ENCODE results near the gene TSSK3. TPM values are rescaled to one million over a fixed set of nuclear protein-coding genes. Genes with fewer than 3 reads are reported as not detected.

TSSK3 gene
- total and polyA plus RNA-seq, 9 of the 15 experiments (the other 6 are each of a cell fraction or from before 2014, with no cell fraction given): 0.27 to 2.8 (median 1.9) TPM

DNA sequence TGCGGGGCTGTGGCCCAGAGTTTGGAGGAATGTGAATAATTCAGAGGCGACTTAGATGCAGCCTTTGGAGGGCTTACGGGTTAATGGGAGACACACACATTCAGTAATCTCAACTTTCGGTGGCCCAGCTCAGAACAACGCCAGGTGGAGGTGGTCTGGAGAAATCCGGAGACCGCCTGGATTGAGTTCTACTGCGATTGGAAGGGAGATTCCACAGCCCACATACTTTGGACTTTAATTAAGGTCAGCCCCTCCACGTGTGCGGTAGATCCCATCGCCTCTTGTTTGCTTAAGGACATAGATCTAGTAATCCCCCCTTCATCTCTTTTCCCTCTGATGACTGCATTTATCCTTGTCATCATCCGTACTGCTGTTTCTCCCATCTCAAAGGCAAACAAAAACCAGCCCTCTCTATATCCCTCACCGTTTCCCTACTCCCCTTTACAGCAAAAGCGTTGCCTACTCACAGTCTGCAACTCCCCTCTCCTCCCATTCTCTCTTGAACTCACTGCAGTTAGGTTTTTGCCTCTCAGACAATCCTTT is 32.6 kb downstream of the TSSK3 start (continued):
- TF ChIP-seq NCOA6 (IDR thresholded peaks at IDR 0.05) (no peak), DACH1 (IDR thresholded peaks at IDR 0.05; ENCODE audit: partially characterized antibody) (peak; percentile 70), ZNF316 (IDR thresholded peaks at IDR 0.05) (no peak), FOS (IDR thresholded peaks at IDR 0.05; ENCODE audit: extremely low read depth, insufficient read length) (no peak), ELF2 (CRISPR knock-in tag; IDR thresholded peaks at IDR 0.05) (no peak), ELF1 (tag; IDR thresholded peaks at IDR 0.05) (no peak), ZNF224 (CRISPR knock-in tag; IDR thresholded peaks at IDR 0.05) (0 out of 2 replicates have a peak, but pooled peaks have one; percentile 50), GATA2 (CRISPR knock-in tag; IDR thresholded peaks at IDR 0.05) (peak; percentile 2; the same call in 1 of the 2 replicates), FOXM1 (IDR thresholded peaks at IDR 0.05; ENCODE audit: low read depth) (no peak), FOXM1 (CRISPR knock-in tag; IDR thresholded peaks at IDR 0.05; ENCODE audit: low read depth) (no peak)
- TF ChIP-seq, protein P1, sequence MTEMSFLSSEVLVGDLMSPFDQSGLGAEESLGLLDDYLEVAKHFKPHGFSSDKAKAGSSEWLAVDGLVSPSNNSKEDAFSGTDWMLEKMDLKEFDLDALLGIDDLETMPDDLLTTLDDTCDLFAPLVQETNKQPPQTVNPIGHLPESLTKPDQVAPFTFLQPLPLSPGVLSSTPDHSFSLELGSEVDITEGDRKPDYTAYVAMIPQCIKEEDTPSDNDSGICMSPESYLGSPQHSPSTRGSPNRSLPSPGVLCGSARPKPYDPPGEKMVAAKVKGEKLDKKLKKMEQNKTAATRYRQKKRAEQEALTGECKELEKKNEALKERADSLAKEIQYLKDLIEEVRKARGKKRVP (CRISPR knock-in tag; IDR thresholded peaks at IDR 0.05): no peak
- TF ChIP-seq, protein P2, sequence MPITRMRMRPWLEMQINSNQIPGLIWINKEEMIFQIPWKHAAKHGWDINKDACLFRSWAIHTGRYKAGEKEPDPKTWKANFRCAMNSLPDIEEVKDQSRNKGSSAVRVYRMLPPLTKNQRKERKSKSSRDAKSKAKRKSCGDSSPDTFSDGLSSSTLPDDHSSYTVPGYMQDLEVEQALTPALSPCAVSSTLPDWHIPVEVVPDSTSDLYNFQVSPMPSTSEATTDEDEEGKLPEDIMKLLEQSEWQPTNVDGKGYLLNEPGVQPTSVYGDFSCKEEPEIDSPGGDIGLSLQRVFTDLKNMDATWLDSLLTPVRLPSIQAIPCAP (CRISPR knock-in tag; IDR thresholded peaks at IDR 0.05; ENCODE audit: borderline replicate concordance): no peak
- TF ChIP-seq, protein P3, sequence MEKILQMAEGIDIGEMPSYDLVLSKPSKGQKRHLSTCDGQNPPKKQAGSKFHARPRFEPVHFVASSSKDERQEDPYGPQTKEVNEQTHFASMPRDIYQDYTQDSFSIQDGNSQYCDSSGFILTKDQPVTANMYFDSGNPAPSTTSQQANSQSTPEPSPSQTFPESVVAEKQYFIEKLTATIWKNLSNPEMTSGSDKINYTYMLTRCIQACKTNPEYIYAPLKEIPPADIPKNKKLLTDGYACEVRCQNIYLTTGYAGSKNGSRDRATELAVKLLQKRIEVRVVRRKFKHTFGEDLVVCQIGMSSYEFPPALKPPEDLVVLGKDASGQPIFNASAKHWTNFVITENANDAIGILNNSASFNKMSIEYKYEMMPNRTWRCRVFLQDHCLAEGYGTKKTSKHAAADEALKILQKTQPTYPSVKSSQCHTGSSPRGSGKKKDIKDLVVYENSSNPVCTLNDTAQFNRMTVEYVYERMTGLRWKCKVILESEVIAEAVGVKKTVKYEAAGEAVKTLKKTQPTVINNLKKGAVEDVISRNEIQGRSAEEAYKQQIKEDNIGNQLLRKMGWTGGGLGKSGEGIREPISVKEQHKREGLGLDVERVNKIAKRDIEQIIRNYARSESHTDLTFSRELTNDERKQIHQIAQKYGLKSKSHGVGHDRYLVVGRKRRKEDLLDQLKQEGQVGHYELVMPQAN (IDR thresholded peaks at IDR 0.05; ENCODE audit: borderline replicate concordance): peak; percentile 75
- TF ChIP-seq, protein P4, sequence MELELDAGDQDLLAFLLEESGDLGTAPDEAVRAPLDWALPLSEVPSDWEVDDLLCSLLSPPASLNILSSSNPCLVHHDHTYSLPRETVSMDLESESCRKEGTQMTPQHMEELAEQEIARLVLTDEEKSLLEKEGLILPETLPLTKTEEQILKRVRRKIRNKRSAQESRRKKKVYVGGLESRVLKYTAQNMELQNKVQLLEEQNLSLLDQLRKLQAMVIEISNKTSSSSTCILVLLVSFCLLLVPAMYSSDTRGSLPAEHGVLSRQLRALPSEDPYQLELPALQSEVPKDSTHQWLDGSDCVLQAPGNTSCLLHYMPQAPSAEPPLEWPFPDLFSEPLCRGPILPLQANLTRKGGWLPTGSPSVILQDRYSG (tag; conservative IDR thresholded peaks at IDR 0.05; ENCODE audit: low read depth): no peak
- TF ChIP-seq, protein P5, sequence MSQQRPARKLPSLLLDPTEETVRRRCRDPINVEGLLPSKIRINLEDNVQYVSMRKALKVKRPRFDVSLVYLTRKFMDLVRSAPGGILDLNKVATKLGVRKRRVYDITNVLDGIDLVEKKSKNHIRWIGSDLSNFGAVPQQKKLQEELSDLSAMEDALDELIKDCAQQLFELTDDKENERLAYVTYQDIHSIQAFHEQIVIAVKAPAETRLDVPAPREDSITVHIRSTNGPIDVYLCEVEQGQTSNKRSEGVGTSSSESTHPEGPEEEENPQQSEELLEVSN (IDR thresholded peaks at IDR 0.05; ENCODE audit: borderline replicate concordance in 1 of 2, extremely low read depth in 1 of 2, insufficient read depth in 1 of 2, insufficient read length in 1 of 2, low read depth in 1 of 2, low read length in 1 of 2, poor library complexity in 1 of 2, severe bottlenecking in 1 of 2): no peak
- TF ChIP-seq, protein P6, sequence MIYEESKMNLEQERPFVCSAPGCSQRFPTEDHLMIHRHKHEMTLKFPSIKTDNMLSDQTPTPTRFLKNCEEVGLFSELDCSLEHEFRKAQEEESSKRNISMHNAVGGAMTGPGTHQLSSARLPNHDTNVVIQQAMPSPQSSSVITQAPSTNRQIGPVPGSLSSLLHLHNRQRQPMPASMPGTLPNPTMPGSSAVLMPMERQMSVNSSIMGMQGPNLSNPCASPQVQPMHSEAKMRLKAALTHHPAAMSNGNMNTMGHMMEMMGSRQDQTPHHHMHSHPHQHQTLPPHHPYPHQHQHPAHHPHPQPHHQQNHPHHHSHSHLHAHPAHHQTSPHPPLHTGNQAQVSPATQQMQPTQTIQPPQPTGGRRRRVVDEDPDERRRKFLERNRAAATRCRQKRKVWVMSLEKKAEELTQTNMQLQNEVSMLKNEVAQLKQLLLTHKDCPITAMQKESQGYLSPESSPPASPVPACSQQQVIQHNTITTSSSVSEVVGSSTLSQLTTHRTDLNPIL (CRISPR knock-in tag; IDR thresholded peaks at IDR 0.05): no peak
- TF ChIP-seq, protein P7, sequence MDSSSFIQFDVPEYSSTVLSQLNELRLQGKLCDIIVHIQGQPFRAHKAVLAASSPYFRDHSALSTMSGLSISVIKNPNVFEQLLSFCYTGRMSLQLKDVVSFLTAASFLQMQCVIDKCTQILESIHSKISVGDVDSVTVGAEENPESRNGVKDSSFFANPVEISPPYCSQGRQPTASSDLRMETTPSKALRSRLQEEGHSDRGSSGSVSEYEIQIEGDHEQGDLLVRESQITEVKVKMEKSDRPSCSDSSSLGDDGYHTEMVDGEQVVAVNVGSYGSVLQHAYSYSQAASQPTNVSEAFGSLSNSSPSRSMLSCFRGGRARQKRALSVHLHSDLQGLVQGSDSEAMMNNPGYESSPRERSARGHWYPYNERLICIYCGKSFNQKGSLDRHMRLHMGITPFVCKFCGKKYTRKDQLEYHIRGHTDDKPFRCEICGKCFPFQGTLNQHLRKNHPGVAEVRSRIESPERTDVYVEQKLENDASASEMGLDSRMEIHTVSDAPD (CRISPR knock-in tag; IDR thresholded peaks at IDR 0.05): no peak
